ENCODE data around the gene ITGAD. TPM values are rescaled to one million over a fixed set of nuclear protein-coding genes. Genes with fewer than 3 reads are reported as not detected.

Gene ITGAD
- total RNA-seq, 4 donors from 2014 or later = not detected

- Histone ChIP-seq H3K27me3 (no peaks in the 10 kb centered on the region), H3K4me1 (peaks cover 65% of the 10 kb centered on the region), H3K36me3 (peaks cover 14% of the 10 kb centered on the region), H3K9me3 (no peaks in the 10 kb centered on the region), H3K4me3 (peak overlapping the region; percentile 93), H3K27ac (peak overlapping the region; percentile 100)
- WGBS = no CpG with 5 or more reads among the region's 42 CpGs
- peak in 1 of 2 donors; percentile 85 for DNase-seq (ENCODE audit: low spot score in 2 of 2)
- TF ChIP-seq POLR2A (IDR thresholded peaks at IDR 0.05) = no peak
- no peak for TF ChIP-seq CTCF (IDR thresholded peaks at IDR 0.05)
- no peak for TF ChIP-seq EP300 (IDR thresholded peaks at IDR 0.05)
- TF ChIP-seq POLR2AphosphoS5 (IDR thresholded peaks at IDR 0.05) = no peak
Measured at GRCh38 chr16:31458073-31458843, 65.1 kb downstream of the ITGAD start.

DNA sequence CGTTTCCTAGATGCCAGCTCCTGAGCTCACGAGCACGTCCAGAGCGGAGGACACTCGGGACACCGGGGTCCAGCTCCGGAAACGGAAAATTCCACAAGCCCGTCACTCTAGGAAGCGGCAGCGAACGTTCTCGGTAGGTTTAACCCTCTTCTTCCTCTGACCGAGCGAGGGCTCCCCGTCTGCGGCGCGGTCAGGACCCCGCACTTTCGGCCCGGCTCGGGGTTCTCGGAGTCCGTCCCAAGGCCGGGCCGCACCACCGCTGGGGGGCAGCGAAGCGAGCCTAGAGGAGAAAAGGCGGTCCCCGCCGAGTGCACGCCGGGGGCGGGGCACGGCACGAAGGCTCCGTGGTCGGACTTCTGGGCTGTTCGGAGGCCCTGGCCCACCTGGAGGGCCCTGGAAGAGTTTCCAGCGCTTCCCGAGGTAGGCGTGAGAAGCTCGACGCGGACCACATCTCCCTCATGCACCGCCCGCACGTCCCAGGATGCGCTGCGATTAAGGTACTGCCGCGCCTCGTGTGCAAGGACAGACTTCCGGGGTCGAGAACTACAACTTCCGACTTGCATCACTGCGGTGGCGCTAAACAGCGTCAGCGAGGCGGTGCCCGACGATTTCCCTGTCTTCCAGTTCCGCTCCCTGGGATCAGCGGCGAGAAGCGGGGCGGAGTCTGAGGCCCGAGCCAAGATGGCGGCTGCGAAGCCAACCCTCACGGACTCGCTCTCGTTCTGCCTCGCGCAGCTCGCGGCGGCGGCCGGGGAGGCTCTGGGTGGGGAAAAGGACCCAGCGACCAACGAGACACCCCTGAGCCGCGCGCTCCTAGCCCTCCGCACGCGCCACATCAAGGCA, 65.9 kb downstream of the ITGAD start, which contains the start of gene ARMC5:
ARMC5 (plus strand) TSS at position 658 of the 843 bp plus-strand sequence; CDS start at position 682, 24 bp downstream.
- Histone ChIP-seq H3K9me3 (no peaks in the 10 kb centered on the region), H3K4me3 (peak within 1 kb of the TSS; percentile 93), H3K4me1 (peaks cover 58% of the 10 kb centered on the region)

GRCh38 chr16:31459687-31460581, 66.8 kb downstream of the ITGAD start:
- no peaks in the 10 kb centered on the region for H3K9me3 ChIP-seq
- 6% methylated on average over 15 of the region's 61 CpGs for WGBS
- peak; percentile 100 for DNase-seq (ENCODE audit: low spot score in 2 of 2)
- H3K36me3 ChIP-seq = peaks cover 29% of the 10 kb centered on the region
- H3K27ac ChIP-seq = peak overlapping the region; percentile 100
- peaks cover 50% of the 10 kb centered on the region for H3K4me1 ChIP-seq
- peak overlapping the region; percentile 93 for H3K4me3 ChIP-seq
- TF ChIP-seq CTCF (IDR thresholded peaks at IDR 0.05) = no peak
- no peaks in the 10 kb centered on the region for H3K27me3 ChIP-seq

More for the DNA sequence above, 65.9 kb downstream of the ITGAD start, which contains the start of gene ARMC5:
- peak in 2 of 3 donors; percentile 64 to 96 for TF ChIP-seq POLR2AphosphoS5 (IDR thresholded peaks at IDR 0.05)
- TF ChIP-seq POLR2A (IDR thresholded peaks at IDR 0.05) = peak; percentile 64
- peak; percentile 40 to 50 for TF ChIP-seq CTCF (IDR thresholded peaks at IDR 0.05)
- TF ChIP-seq EP300 (IDR thresholded peaks at IDR 0.05) = no peak
- Histone ChIP-seq H3K27me3 (no peaks in the 10 kb centered on the region), H3K27ac (peak within 1 kb of the TSS; percentile 100), H3K36me3 (peaks cover 20% of the 10 kb centered on the region)
- 0% methylated on average over 12 of the region's 91 CpGs for WGBS
- DNase-seq (ENCODE audit: low spot score in 2 of 2) = peak; percentile 99

DNA sequence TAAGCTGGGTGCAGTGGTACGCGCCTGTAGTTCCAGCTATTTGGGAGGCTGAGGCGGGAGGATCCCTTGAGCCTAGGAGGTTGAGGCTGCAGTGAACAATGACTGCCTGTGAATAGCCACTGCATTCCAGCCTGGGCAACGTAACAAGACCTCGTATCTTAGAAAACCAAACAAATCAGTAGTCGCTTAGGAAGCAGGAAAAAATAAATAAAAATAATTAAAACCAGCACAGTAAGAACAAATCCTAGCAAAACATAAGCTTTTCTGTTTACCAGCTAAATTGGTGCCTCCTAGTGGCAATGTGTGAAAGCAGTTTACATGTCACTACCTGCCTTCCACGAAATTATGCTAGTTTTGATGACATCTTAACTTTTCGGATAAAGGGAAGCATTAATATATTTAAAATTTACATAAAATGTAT, 67.5 kb downstream of the ITGAD start:
- Histone ChIP-seq H3K36me3 (peaks cover 35% of the 10 kb centered on the region), H3K27ac (no peak overlapping the region), H3K4me1 (peaks cover 43% of the 10 kb centered on the region), H3K4me3 (peak overlapping the region; percentile 93), H3K9me3 (no peaks in the 10 kb centered on the region), H3K27me3 (no peaks in the 10 kb centered on the region)
- WGBS = 35% methylated on average over 8 of the region's 8 CpGs
- TF ChIP-seq POLR2AphosphoS5 (IDR thresholded peaks at IDR 0.05) = no peak
- no peak for TF ChIP-seq EP300 (IDR thresholded peaks at IDR 0.05)
- TF ChIP-seq POLR2A (IDR thresholded peaks at IDR 0.05) = no peak
- peak; percentile 44 to 50 for TF ChIP-seq CTCF (IDR thresholded peaks at IDR 0.05)
- DNase-seq (ENCODE audit: low spot score in 2 of 2) = peak in 1 of 2 donors; percentile 70

Measured in suprapubic skin (tissue), 4 donors.